Myometrial cell (primary cell): ENCODE measurements around the gene ROCK2. TPM values are rescaled to one million over a fixed set of nuclear protein-coding genes. Genes with fewer than 3 reads are reported as not detected.

Experiments
- total RNA-seq: library from RNA; depleted of rRNA; stranded (reverse); fragments of >200 nt; gene quantifications from 2 replicates; pipeline ENCODE4 v1.2.3, GENCODE V29; 2015

The ROCK2 gene
- 13.5 and 23.2 TPM in 2 replicates for total RNA-seq

DNA sequence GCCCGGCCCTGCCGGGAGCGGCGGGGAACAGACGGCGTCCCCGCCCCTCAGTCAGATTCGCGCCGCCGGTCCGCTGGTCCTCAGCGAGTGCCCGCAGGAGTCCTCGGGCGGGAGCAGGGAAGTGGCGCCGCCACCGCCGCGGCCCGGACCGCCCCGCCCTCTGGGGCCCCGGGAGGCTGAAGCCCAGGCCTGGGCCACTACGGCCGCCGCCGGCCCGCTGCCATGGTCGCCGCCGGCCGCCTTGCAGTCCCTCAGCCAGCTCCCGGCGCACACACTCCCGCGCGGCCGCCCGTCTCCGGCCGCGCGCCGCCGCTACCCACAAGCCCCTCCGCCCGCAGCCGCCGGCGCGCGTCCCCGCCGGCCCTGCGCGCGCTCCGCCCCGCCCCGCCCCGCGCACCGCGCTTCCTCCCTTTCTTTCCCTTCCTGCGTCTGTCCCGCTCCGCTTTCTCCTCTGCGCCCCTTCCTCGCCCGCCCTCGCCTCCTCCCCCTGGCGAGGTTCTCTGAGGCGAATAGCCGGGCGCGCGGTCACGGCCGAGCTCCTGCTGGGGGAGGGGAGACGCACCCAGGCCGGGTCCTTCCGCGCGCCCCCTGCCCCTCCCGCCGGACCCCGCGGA is at the start of gene ROCK2:
TSS of gene ROCK2 (minus strand) at position 295 of the 614 bp plus-strand sequence. CDS start 500 bp downstream, outside the sequence.

GRCh38 chr2:11155381-11156035 is 188.9 kb downstream of the ROCK2 start, which contains the start of gene SLC66A3:
SLC66A3 (plus strand) TSS chr2:11155467; CDS start chr2:11155547, 80 bp downstream.

Other genes with a start within 250 kb of the ROCK2 start
- gene SLC66A3, start 189.2 kb downstream of the ROCK2 start, total RNA-seq = 39.3 and 67.5 TPM in 2 replicates
- 8.6 and 16.3 TPM in 2 replicates for gene E2F6, start 121.5 kb upstream of the ROCK2 start, total RNA-seq
- gene GREB1, start 189.4 kb upstream of the ROCK2 start, total RNA-seq = 0.18 TPM in 1 of 2 replicates, not detected in the other